C4-2B (cell line): ENCODE data around the gene CBX2.

Experiments used
- H3K27ac ChIP-seq: fragments of 450-650 bp; 2 replicates; pipeline ENCODE4 v1.5.1; 2017
- CTCF ChIP-seq: fragments of 450-650 bp; conservative IDR thresholded peaks from 2 replicates; pipeline ENCODE4 v1.5.1; 2017; ENCODE audit warnings: mild to moderate bottlenecking
- ZFX ChIP-seq: fragments of 450-650 bp; IDR thresholded peaks from 2 replicates; pipeline ENCODE4 v1.6.1; 2017

Gene CBX2

DNA sequence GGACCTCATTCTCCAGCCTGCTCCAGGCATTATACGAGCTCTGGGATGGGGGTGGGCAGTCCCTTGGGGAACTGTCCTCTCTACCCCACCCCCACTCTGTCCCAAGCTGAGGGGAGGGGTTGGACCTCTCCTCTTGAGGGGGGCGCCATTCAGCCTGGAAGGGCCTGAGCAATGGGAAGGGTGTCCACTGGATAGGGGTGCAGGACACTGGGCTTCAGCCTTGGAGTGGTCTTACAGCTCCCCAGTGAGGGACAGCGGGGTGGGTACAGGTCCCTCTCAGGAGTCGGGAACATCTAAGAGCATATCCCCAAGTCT, 28.5 kb downstream of the CBX2 start:
- TF ChIP-seq ZFX (no peak), CTCF (no peak)
- no peak overlapping the region for H3K27ac ChIP-seq

DNA sequence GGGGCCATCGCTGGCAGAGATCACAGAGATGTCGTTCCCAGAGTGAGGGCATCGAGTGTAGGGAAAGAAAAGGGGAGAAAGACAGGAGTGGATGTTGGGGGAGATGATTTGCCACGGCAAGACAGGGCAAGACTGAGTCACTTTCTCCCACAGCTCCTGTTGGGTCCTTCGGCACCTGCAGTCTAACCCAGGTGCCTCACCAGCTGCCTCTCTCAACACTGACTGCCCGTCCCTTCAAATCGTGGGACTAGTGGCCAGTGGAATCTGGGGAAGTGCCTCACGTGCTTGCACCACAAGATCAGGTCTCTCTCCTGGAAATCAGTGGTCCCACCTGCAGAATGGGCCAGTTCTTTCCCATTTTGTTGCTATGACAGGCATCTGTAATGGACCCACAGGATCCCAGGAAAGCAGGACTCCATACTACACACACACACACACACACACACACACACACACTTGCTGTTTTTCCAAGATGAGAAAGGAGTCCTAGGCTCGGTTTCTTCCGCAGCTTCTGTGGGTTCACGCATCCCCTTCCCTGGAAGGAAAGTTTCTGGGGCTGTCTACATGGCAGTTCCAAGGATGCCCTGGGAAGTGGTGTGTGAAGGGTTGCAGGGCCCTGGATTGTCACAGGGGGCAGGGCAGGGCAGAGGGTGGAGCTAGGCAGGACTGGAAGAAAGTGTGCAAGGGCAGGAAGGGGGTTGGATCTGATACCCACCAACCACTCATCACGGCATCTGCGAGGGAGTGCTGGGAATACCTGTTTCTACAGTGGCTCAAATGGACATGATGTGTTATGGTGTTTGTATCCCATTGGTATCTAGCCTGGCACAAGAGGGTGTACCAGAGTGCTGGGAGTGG, 29.1 kb downstream of the CBX2 start:
- no peak overlapping the region for H3K27ac ChIP-seq
- no peak for TF ChIP-seq CTCF
- TF ChIP-seq ZFX = no peak

GRCh38 chr17:79808763-79809529, 31.0 kb downstream of the CBX2 start:
- TF ChIP-seq CTCF = peak; percentile 78
- TF ChIP-seq ZFX = no peak
- peak overlapping the region; percentile 49 for H3K27ac ChIP-seq

DNA sequence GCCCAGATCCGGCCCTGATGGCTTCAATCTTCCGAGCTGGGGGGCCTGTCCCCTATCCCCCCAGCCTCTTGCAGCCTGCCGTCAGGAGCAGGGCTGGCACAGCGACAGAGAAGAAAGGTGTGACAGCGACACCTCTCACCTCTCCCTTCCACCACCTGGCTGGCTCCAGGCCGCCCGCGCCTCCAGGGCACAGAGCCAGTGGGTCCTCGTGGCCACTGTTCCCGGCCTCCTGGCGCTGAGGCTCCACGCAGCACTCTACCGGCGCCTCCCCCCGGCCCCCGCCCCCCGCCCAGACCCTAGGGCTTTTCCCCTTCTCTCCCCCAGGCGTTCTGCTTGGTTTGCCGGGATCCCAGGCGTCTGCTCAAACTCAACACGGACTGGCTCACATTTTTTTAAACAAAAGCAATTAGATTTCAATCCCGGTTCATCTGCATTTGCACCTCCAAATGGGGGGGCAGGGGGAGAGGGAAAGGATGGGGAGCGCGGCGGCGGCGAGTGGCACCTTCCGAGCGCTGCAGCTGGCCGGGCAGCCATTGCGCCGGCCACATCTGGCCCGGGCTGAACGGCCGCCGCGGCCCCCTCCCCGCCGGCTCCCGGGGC, 31.7 kb downstream of the CBX2 start:
- TF ChIP-seq CTCF (no peak), ZFX (no peak)
- peak overlapping the region; percentile 49 for H3K27ac ChIP-seq

DNA sequence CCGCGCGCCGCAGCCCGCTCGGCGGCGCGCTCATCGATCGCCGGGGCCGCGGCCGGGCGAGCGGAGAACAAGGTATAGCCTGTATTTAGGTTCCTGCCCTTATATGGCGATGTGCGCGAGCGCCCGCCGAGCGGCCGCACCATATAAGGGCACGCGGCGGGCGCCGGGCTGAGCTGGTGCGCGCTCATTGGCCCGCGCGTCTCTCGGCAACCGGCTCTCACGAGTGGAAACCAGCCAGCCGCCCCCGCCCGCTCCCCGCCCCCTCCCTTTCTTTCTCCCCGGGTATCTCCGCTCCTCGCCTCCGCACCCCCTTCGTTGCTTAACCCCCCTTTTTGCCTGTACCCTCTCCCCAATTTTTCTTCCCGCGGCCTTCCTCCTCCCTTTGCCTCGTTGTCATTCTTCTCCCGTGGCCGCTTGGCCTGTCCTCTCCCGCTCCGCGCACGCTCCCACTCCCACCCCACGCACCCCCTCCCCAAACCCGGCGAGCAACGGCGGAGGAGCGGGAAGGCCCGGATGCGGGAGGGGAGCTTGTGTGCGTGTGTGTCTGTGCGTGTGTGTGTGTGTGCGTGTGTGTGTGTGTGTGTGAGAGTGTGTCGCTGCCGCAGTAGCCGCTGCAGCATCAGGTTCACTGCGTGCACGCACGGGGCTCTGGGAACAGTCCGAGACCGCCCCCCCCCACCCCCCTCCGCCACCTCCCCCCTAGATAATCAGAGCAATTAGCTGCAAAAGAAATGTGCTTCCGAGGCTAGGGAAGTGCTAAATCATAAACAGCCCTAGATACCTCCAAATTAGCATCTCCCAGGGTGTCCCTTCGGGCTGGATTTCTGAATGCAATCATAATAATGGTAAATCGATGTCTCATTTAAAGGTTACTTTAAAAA, 32.4 kb downstream of the CBX2 start:
- TF ChIP-seq CTCF (no peak), ZFX (no peak)

DNA sequence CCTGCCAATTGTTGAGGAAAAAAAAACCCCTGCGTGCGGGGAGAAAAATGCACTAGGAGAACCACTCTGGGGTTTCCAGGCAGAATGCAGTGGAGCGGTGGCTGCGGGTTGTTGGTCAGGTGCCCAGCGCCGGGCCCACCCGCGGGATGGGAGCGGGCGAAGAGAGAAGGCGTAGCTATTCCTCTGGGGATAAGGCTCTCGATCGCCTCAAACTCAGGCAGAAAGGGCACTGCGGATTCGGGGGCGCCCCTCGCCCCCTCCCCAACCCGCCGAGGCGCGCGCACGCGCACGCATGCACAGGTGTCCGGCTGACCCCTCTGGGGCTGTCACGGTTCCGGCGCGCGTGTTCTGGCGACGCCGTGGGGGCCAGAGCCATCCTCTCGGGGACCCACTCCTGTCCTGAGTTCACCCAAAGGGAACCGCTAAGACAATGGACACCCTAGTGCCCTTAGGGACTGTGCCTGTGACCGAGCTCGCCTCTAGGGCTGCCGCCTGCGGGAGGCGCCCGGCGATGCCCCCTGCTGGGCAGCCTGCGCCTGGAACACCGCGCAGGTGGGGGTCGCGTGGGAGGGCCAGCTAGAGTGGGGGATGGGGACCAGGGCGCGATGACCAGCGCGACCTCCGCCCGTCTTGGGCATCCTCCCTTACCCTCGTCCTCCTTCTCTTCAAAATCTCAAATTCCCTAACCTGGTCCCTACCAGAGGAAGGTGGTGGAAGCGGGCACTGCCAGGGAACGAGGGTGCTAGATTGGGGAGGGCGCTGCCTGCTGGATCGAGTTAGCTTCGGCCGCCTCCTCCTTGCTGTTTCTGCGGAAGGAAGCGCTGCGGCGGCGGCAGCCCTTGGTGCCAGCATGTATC, 33.3 kb downstream of the CBX2 start:
- no peak for TF ChIP-seq ZFX
- no peak; the same call in 1 of the 2 replicates for TF ChIP-seq CTCF
- peak overlapping the region; percentile 49; the same call in 1 of the 2 replicates for H3K27ac ChIP-seq

More for the DNA sequence above, 32.4 kb downstream of the CBX2 start:
- peak overlapping the region; percentile 49 for H3K27ac ChIP-seq
